HL-60 (cell line): ENCODE data around the gene GPR45.

Experiments
- DNase-seq, 2 experiments: peaks; one replicate each; pipeline ENCODE4 v3.0.0-alpha.2; 2010 to 2020; ENCODE audit warnings: low read depth in 1 of 2, low spot score in 1 of 2
- H3K27ac ChIP-seq: fragments of 250-450 bp; sonication (Bioruptor Pico); replicated peaks from 2 replicates; pipeline ENCODE4 v1.5.1; 2020; ENCODE audit warnings: mild to moderate bottlenecking, moderate library complexity
- H3K27me3 ChIP-seq: fragments of 250-450 bp; sonication (Bioruptor Pico); 2 replicates; pipeline ENCODE4 v1.5.1; 2021; ENCODE audit warnings: mild to moderate bottlenecking, moderate library complexity; ENCODE audit not compliant: insufficient read depth, poor library complexity, severe bottlenecking
- H3K4me3 ChIP-seq: replicated peaks from 2 replicates; pipeline ENCODE4 v1.5.1; 2011; ENCODE audit warnings: mild to moderate bottlenecking, control low read depth, low read length; ENCODE audit not compliant: insufficient read depth
- GABPA ChIP-seq: IDR thresholded peaks from 2 replicates; pipeline ENCODE4 v1.6.1; 2012; ENCODE audit warnings: low read depth
- POLR2AphosphoS5 ChIP-seq: IDR thresholded peaks from 2 replicates; pipeline ENCODE4 v1.6.1; 2012; ENCODE audit warnings: low read depth
- SPI1 ChIP-seq: IDR thresholded peaks from 2 replicates; pipeline ENCODE4 v1.6.1; 2012; ENCODE audit warnings: low read depth, mild to moderate bottlenecking, borderline replicate concordance
- TF ChIP-seq, protein P1 (sequence below): IDR thresholded peaks from 2 replicates; pipeline ENCODE4 v1.6.1; 2012; ENCODE audit warnings: low read depth; ENCODE audit not compliant: insufficient replicate concordance
- TF ChIP-seq, protein P2 (sequence below): IDR thresholded peaks from one replicate; pipeline ENCODE4 v1.5.1; 2011; ENCODE audit warnings: low read length, control low read depth, inconsistent platforms; ENCODE audit not compliant: insufficient read depth

The GPR45 gene

DNA sequence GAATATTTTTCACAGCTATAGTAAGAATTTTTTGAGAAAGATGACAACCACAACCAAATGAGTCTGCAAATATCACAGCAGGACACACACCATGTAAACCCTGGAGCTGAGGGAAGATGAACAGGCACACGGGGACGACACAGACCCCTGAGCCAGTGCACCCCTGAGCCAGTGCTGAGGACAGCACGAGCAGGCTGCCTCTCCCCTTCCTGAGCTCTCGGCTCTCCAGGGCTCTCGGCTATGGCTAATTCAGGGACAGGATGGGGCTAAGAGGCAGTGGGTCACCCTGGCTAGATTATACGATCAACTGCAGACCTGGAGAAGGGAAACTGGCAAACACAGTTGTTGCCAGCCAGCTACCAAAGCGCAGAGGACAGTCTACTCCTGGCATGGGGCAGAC is 46.6 kb downstream of the GPR45 start:
- DNase-seq: no peak
- Histone ChIP-seq H3K27ac (no peak overlapping the region), H3K27me3 (no peaks in the 10 kb centered on the region), H3K4me3 (no peak overlapping the region)
- no peak for TF ChIP-seq GABPA
- no peak for TF ChIP-seq SPI1
- no peak for TF ChIP-seq POLR2AphosphoS5
- TF ChIP-seq, protein P1, sequence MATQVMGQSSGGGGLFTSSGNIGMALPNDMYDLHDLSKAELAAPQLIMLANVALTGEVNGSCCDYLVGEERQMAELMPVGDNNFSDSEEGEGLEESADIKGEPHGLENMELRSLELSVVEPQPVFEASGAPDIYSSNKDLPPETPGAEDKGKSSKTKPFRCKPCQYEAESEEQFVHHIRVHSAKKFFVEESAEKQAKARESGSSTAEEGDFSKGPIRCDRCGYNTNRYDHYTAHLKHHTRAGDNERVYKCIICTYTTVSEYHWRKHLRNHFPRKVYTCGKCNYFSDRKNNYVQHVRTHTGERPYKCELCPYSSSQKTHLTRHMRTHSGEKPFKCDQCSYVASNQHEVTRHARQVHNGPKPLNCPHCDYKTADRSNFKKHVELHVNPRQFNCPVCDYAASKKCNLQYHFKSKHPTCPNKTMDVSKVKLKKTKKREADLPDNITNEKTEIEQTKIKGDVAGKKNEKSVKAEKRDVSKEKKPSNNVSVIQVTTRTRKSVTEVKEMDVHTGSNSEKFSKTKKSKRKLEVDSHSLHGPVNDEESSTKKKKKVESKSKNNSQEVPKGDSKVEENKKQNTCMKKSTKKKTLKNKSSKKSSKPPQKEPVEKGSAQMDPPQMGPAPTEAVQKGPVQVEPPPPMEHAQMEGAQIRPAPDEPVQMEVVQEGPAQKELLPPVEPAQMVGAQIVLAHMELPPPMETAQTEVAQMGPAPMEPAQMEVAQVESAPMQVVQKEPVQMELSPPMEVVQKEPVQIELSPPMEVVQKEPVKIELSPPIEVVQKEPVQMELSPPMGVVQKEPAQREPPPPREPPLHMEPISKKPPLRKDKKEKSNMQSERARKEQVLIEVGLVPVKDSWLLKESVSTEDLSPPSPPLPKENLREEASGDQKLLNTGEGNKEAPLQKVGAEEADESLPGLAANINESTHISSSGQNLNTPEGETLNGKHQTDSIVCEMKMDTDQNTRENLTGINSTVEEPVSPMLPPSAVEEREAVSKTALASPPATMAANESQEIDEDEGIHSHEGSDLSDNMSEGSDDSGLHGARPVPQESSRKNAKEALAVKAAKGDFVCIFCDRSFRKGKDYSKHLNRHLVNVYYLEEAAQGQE: no peak

DNA sequence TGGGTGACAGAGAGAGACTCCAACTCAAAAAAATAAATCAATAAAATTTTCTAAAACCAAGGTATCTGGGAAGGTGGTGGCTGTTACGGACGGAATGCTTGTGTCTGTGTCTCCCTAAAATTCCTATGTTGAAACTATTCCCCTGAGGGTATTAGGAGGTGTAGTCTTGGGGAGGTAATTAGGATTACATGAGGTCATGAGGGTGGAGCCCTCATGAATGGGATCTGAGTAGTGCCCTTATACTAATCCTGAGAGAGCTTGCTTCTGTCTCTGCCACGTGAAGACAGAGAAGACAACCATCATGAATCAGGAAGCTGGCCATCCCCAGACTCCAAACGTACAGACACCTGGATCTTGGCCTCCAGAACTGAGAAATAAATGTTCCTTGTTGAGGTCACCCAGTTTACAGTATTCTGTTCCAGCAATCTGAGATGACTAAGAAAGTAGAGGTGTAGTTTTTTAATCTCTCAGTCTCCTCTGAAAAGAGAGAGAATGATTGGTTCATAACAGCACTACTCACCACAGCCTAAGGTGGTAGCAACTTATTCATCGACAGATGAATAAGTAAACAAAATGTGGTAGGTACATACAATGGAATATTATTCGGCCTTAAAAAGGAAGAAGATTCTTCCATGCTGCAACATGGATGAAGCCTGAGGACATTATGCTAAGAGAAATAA is 49.6 kb downstream of the GPR45 start:
- H3K27ac ChIP-seq: no peak overlapping the region
- TF ChIP-seq, protein P2, sequence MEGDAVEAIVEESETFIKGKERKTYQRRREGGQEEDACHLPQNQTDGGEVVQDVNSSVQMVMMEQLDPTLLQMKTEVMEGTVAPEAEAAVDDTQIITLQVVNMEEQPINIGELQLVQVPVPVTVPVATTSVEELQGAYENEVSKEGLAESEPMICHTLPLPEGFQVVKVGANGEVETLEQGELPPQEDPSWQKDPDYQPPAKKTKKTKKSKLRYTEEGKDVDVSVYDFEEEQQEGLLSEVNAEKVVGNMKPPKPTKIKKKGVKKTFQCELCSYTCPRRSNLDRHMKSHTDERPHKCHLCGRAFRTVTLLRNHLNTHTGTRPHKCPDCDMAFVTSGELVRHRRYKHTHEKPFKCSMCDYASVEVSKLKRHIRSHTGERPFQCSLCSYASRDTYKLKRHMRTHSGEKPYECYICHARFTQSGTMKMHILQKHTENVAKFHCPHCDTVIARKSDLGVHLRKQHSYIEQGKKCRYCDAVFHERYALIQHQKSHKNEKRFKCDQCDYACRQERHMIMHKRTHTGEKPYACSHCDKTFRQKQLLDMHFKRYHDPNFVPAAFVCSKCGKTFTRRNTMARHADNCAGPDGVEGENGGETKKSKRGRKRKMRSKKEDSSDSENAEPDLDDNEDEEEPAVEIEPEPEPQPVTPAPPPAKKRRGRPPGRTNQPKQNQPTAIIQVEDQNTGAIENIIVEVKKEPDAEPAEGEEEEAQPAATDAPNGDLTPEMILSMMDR: no peak
- TF ChIP-seq SPI1 (no peak), GABPA (no peak), POLR2AphosphoS5 (no peak)
- TF ChIP-seq, protein P1: no peak
- no peak for DNase-seq
- H3K27me3 ChIP-seq: no peaks in the 10 kb centered on the region
- H3K4me3 ChIP-seq: no peak overlapping the region

DNA sequence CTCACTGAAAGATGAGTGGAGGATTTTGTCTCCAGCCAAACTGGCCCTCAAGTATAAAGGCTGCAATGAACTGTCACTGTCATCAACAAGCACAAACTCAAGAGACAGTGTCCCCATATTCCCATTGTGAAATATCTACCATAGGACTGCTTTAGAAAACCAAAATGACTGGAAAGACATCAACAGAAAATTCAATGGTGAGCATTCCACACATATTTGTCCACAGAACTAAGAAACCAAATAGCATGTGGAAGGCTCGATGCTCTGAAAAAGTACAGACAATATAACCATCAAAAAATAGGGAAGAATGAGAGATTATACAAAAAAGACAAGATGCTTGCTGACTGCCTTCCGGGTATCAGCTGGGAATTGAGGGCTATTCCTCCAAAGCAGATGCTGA is 50.4 kb downstream of the GPR45 start:
- Histone ChIP-seq H3K27me3 (no peaks in the 10 kb centered on the region), H3K4me3 (no peak overlapping the region), H3K27ac (no peak overlapping the region)
- TF ChIP-seq POLR2AphosphoS5 (no peak), GABPA (no peak), SPI1 (no peak)
- TF ChIP-seq, protein P1: no peak
- TF ChIP-seq, protein P2: no peak
- DNase-seq: no peak
